Inflammatory macrophage treated with lipopolysaccharide for 4 hours (primary cell): Measurements from ENCODE around the gene IL6.
"Not testable (repeated sequence)": the region's sequence is repeated elsewhere in the genome, so short reads cannot be mapped to it uniquely, and the experiment has no call there.

ENCODE experiments used
- DNase-seq: peaks from one replicate; pipeline ENCODE4 v3.0.0-alpha.2; 2020

The IL6 gene

DNA sequence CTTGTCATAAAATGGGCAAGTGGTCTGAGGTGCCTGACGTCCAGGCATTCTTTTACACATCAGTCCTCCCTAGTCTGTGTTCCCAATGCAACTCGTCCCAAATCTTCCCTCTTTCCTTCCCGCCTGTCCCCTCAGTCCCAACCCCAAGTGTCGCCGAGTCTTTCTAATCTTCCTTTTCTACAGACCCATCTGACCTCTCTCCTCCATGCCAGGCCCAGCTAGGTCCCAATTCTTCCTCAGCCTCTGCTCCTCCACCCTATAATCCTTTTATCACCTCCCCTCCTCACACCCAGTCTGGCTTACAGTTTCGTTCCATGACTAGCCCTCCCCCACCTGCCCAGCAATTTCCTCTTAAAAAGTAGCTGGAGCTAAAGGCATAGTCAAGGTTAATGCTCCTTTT lies 22.3 kb upstream of the IL6 start:
- DNase-seq, result not testable (repeated sequence)

- not testable (repeated sequence) for DNase-seq
Measured at GRCh38 chr7:22705874-22706273, 21.1 kb upstream of the IL6 start.

- not testable (repeated sequence) for DNase-seq
Measured at GRCh38 chr7:22707026-22707691, 19.8 kb upstream of the IL6 start.

GRCh38 chr7:22708214-22708613 lies 18.8 kb upstream of the IL6 start:
- not testable (repeated sequence) for DNase-seq

DNA sequence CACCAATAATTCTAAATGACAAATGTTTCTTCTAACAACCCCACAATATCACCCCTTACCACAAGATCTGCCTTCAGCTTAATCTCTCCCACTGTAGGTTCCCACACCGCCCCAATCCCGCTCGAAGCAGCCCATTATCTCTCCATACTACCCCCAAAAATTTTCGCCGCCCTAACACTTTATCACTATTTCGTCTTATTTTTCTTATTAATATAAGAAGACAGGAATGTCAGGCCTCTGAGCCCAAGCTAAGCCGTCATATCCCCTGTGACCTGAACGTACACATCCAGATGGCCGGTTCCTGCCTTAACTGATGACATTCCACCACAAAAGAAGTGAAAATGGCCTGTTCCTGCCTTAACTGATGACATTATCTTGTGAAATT lies 18.3 kb upstream of the IL6 start:
- DNase-seq, result not testable (repeated sequence)

- not testable (repeated sequence) for DNase-seq
Measured at GRCh38 chr7:22709062-22709829, 17.8 kb upstream of the IL6 start.

- DNase-seq, result no peak
Measured at GRCh38 chr7:22709857-22710256, 17.1 kb upstream of the IL6 start.

- DNase-seq, result no peak
Measured at GRCh38 chr7:22712999-22713398, 14.0 kb upstream of the IL6 start.

DNA sequence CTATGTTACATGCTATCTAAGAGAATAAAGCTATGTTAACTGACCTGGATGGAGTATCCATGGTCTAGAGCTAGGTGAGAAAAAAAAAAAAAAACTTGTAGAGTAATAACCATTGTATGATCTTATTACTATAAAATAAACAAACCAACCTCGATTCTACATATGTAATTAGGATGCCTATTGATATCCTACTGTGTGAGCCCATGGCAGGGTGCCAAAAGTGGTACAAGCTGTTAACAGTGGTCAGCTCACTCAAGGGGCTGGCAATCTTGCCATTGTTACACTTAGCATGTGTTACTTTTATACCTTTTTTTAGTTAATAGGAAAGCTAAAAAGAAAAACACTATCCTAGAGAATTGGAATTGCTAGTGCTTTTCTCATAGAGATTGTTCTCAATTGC lies 13.5 kb upstream of the IL6 start:
- no peak for DNase-seq

- no peak for DNase-seq
Measured at GRCh38 chr7:22715969-22716368, 11.0 kb upstream of the IL6 start.

DNA sequence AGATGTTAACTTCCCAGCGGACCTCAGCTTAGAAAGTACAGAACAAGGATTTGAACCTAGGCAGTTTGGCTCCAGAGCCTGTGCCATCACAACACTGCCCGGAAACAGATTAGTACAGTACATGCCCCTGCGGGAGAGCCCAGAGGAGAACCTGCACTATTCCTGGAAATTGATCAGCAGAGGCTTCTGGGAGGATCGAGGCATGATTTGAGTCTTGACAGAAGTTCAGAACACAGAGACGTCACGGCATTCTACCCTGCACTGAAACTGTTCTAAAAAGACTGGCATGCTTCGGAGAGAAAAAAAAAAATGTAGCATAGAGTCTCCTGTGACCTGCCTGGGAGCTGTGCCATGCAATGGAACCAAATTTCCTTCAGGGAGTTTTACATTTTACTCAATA lies 9.2 kb upstream of the IL6 start:
- DNase-seq, result no peak

DNA sequence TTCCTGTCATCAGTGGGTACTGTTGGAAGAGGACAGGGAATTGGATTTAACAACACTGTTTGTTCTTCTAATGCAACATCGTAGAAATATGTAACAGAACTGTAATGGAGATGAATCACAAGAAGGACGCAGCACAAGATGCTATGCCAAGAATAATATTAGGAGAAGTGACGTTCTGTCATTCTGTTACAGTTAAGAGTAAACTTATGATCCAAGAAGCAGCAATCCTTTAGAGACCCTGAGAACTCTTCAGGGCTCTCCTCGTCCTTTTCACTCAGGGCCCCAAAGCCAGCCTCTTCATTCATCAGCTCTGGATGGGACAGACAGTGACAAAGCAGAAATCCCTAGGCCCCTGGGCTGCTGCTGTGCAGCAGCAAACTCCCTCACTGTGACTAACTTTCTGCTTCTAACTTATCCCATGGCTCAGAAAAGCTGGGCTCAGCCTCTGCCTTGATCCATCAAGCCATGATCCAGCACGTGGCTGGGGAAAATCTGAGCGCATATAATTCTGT lies 8.7 kb upstream of the IL6 start:
- no peak for DNase-seq

GRCh38 chr7:22718911-22719420 lies 8.0 kb upstream of the IL6 start:
- DNase-seq, result no peak

DNA sequence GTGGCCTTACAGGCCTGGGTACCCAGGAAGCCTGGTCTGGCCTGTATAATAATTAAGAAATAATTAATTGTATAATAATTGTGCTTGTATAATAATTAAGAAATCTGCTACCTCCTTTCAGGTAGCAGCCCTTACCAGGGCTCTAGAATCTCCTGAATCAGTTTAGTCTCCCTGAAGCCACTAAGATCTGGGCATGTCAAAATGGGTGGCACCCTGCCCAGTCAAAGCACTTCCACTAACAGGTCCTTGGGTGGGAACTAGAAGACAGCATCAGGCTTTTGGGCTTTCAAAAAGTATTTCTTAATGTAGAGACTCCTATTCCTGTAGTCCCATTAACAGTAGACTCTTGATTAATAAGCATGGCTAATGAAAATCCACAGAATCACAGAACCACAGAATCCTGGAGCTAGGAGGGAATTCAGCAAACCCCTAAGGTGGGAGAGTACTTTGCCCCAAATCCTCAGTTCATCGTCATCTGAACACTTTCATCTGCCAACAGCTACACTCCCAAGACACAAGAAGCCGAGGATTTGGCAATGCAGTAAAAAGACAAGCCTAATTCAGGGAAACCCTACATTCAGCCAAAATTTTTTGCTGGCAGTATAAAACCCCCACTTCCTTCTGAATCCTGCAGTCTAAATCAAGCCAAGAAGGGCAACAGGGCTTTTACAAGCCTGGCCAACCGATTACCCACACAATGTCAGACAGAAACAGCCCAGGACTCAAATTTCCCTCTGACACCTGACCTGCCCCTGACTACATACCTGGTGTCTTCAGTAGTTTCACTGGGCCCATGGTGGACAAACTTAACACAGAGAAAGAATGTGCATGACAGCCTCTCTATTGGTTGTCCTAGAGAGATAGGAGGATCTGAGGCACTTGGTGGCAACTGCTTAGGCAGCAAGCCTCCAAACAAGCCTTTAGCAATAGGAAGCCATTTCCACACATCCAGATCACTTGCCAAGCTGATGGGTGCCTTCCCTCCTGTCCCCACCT lies 5.9 kb upstream of the IL6 start:
- peak; percentile 51 for DNase-seq

GRCh38 chr7:22722536-22723180 lies 4.3 kb upstream of the IL6 start:
- DNase-seq, result peak; percentile 93

DNA sequence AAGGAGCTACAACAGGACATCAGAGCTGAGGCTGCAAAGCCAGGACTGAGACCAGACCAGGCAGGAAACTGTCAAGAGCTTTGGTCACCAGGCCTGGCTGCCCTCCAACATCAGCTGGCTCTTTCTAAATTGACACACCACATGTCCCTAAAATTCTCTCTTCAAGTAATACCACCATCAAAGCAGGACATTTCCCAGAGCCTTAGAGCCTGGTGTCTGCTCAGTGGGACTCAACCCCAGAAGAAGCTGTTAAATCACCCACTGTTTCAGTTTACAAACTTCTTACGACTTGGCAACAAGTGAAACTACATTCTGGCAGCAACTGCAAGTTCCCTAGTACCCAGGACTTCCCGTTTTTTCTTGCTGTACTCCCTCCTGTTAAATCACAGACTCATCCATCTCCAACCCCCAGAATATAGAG lies 3.8 kb upstream of the IL6 start:
- peak; percentile 95 for DNase-seq

DNA sequence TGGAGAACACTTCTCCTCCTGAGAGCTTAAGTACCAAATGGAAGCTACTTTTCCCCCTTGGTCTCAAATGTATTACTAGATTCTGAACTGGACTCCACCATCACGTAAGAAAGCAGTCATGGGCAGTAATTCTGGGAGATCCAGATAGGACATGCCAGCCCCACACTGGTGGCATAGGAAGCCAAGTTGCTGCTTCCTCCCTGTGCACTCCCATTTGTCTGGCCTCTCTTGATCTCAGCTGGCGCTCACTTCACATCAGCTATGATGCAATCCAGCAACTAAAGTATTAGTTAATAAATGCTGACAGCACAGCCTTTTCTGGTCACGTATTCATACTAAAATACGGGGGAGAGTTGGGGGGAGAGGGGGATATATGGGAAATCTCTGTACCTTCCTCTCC lies 3.4 kb upstream of the IL6 start:
- DNase-seq, result peak; percentile 92

DNA sequence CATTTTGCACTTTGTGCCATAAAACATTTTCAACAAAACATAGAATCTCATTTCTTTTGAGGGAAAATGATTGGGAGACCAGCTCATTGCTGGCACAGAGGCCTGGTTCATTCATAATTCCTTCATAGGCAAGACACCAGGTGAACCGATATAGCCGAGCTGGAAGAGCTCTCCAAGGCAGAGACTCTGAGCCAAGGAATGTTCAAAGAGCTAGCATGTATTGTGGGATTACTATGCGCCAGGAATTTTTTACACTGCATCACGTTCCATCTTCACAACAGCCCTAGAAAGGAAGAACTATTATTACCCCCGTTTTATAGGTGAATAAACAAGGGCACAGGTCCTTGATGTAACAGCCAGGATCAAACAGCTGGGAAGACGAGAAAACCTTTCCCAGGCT lies 2.1 kb upstream of the IL6 start:
- no peak for DNase-seq

DNA sequence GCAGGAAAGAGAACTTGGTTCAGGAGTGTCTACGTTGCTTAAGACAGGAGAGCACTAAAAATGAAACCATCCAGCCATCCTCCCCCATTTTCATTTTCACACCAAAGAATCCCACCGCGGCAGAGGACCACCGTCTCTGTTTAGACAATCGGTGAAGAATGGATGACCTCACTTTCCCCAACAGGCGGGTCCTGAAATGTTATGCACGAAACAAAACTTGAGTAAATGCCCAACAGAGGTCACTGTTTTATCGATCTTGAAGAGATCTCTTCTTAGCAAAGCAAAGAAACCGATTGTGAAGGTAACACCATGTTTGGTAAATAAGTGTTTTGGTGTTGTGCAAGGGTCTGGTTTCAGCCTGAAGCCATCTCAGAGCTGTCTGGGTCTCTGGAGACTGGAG lies 1.4 kb upstream of the IL6 start:
- DNase-seq, result peak; percentile 68

GRCh38 chr7:22726345-22726906 lies 574 bp upstream of the IL6 start:
- DNase-seq, result peak; percentile 67

DNA sequence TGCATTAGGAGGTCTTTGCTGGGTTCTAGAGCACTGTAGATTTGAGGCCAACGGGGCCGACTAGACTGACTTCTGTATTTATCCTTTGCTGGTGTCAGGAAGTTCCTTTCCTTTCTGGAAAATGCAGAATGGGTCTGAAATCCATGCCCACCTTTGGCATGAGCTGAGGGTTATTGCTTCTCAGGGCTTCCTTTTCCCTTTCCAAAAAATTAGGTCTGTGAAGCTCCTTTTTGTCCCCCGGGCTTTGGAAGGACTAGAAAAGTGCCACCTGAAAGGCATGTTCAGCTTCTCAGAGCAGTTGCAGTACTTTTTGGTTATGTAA lies 675 bp downstream of the IL6 start:
- DNase-seq, result peak; percentile 52

DNA sequence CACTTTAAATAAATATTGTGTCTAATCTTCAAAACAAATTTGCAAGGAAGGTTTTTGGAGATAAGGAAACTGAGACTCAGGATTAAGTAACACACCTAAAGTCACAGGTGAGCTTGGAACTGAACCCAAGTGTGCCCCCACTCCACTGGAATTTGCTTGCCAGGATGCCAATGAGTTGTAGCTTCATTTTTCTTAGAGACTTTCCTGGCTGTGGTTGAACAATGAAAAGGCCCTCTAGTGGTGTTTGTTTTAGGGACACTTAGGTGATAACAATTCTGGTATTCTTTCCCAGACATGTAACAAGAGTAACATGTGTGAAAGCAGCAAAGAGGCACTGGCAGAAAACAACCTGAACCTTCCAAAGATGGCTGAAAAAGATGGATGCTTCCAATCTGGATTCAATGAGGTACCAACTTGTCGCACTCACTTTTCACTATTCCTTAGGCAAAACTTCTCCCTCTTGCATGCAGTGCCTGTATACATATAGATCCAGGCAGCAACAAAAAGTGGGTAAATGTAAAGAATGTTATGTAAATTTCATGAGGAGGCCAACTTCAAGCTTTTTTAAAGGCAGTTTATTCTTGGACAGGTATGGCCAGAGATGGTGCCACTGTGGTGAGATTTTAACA lies 1.5 kb downstream of the IL6 start:
- peak; percentile 67 for DNase-seq
